SW 1271 (cell line): Measurements from ENCODE around the gene P2RY11.

Source experiments
- DNase-seq, 2 experiments: peaks; one replicate each; lab custom pipeline; 2025; lab: John Stamatoyannopoulos, UW

P2RY11 gene

GRCh38 chr19:10093295-10094186 lies 18.0 kb upstream of the P2RY11 start:
- DNase-seq, result no peak

DNA sequence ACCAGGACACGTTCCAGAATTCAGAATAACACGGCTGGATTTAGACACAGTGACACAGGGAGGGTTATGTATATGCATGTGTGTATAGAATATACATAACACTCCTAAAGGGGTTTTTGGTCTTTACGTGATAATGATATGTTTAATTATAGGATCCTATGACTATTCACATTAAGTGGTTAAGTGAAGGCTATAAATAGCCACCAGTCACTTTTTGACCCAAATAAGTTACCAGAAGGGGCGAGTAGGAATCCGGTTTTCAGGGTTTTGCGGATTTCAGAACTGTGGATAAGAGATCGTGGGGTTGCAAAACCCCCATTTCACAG lies 15.9 kb upstream of the P2RY11 start:
- no peak for DNase-seq

- DNase-seq, result peak; percentile 60 to 76
Measured at GRCh38 chr19:10095948-10096614, 15.4 kb upstream of the P2RY11 start.

DNA sequence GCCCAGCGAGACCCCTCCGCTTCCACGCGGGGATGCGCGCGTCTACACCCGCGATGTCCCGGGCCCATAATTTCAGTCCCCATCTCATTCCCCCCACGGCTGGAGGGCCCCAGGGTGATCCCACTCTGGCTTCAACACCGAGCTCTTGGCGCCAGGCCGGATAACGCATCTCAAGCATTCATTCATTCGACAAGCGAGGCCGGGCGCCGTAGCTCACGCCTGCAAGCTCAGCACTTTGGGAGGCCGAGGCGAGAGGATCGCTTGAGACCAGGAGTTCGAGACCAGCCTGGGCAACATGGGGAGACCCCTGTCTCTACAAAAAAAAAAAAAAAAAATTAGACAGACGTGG lies 14.9 kb upstream of the P2RY11 start:
- DNase-seq, result no peak

- DNase-seq, result no peak
Measured at GRCh38 chr19:10100163-10100785, 11.2 kb upstream of the P2RY11 start.

DNA sequence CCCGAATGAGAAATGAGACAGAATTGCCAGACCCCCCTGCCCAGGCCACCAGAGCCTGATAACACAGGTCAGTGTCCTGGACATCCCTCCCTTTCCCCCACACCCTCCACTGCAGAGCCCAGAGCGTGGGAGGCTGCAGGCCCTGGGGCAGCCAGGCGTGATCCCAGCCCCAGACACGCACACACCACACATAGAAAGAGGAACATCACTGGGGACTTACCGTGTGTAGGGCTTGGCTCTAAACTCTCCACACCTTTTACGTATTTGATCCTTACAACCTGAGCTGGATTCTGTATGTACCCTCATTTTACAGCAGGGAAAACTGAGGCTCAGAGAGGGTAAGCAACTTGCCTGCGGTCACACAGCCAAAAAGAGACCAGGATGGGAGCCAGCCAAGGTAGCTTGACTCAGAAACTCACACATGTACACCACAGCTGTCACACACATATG lies 8.7 kb upstream of the P2RY11 start:
- DNase-seq, result no peak

GRCh38 chr19:10104130-10104513 lies 7.4 kb upstream of the P2RY11 start:
- no peak for DNase-seq

DNA sequence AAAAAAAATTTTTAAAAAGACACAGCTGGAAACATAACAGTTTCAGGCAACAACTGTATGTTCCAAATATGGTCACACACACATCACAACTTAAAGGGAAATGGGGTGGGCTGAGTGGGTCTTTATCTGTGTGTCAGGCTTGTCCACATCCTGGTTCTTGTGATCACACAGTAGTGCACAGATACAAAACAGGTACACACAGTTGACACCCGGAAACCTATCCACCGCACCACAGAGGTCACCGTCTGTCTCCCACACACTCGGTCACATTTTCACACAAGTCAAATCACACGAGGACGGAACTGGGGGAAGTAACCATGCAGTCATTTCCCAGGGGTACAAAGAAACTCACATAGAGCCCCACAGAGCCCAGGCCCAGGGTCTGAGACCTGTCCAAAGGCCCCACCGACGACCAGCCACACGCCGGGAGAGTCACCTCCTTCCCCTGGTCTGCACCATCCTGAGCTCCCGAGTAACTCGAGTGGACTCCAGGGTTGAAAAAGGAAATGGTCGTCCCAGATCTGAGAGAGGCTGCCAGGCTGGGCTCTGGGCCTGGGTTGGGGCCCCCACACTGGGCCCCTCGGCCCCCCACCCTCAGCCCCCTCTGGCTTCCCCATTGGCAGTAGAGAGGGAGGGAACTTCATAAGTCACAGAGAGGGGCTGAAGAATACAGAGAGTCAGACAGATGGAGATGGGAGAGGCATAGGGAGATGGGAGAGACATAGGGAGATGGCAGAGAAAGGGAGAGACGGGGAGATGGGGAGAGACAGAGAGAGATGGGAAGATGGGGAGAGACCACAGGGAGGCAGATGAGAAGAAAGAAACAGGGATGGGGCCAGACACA lies 6.6 kb upstream of the P2RY11 start:
- DNase-seq, result no peak

- no peak for DNase-seq
Measured at GRCh38 chr19:10105509-10106099, 5.9 kb upstream of the P2RY11 start.

GRCh38 chr19:10106100-10106936 lies 5.2 kb upstream of the P2RY11 start, which contains the start of gene PPAN:
Gene PPAN (plus strand): TSS chr19:10106362. CDS start chr19:10106395, 33 bp downstream.
- DNase-seq, result peak; percentile 95 to 97

DNA sequence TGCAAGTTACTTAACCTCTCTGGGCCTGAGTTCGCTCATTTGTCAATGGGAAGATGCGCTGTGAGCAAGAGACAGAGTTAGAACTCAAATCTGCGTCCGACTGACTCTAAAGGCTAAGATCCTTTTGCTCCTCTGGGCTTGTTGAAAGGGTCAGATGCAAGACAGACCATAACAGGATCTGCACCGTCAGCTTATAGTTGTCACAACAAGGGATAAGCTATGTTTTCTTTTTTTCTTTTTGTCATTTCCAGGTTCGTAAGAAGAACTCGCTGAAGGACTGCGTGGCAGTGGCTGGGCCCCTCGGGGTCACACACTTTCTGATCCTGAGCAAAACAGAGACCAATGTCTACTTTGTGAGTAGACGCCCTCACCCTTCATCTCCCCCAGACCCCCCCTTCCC lies 4.2 kb upstream of the P2RY11 start:
- DNase-seq, result no peak

DNA sequence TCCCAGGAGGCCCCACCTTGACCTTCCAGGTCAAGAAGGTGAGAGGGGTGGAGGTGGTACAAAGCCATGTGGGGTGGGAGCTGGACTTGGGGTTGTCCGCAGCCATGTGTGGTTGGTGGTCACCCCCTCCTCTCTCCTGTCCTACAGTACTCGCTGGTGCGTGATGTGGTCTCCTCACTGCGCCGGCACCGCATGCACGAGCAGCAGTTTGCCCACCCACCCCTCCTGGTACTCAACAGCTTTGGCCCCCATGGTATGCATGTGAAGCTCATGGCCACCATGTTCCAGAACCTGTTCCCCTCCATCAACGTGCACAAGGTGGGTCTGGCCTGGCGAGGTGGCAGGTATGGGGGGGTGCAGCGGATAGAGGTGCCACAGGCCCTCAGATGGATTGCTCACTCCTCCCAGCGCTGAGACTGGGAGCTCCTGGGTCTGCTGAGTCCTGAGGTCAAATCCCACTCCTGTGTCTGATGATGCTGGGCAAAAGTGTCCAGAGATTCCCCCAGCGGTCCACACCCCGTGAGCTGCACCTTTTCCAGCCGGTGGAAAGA lies 3.6 kb upstream of the P2RY11 start:
- no peak for DNase-seq

GRCh38 chr19:10109528-10109927 lies 2.0 kb upstream of the P2RY11 start:
- DNase-seq, result no peak

DNA sequence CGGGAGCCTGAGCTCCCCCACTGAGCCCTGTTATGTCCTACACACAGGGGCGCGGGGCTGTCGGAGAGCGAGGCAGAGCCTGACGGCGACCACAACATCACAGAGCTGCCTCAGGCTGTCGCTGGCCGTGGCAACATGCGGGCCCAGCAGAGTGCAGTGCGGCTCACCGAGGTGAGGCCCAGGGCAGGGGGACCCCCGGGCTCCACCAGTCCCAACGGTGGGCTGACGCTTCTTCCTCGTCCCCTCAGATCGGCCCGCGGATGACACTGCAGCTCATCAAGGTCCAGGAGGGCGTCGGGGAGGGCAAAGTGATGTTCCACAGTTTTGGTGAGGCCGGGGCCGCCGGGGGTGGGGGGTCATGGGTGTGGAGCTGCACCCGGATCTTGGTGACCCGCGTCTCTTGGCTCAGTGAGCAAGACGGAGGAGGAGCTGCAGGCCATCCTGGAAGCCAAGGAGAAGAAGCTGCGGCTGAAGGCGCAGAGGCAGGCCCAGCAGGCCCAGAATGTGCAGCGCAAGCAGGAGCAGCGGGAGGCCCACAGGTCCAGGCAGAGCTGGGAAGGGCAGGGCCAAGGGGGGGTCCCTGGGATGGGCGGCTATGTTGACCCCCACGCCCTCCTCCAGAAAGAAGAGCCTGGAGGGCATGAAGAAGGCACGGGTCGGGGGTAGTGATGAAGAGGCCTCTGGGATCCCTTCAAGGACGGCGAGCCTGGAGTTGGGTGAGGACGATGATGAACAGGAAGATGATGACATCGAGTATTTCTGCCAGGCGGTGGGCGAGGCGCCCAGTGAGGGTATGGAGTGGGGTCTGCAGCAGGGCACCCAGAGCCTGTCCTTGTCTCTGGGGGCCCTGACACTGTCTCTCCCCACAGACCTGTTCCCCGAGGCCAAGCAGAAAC lies 1.2 kb upstream of the P2RY11 start:
- DNase-seq, result no peak

- no peak for DNase-seq
Measured at GRCh38 chr19:10110972-10111317, 548 bp upstream of the P2RY11 start.

GRCh38 chr19:10112037-10112761 lies 706 bp downstream of the P2RY11 start:
- no peak for DNase-seq

- peak in 1 of 2 experiments; percentile 41 for DNase-seq
Measured at GRCh38 chr19:10112895-10113591, 1.6 kb downstream of the P2RY11 start.

- no peak for DNase-seq
Measured at GRCh38 chr19:10113592-10113963, 2.1 kb downstream of the P2RY11 start.
